T-helper 2 cell (primary cell): ENCODE measurements around the gene METTL14.

Experiments used
- DNase-seq, 5 experiments: peaks; one replicate each; pipeline versions ENCODE4 v3.0.0 to v3.0.0-alpha.2; 2012 to 2022

METTL14 gene

DNA sequence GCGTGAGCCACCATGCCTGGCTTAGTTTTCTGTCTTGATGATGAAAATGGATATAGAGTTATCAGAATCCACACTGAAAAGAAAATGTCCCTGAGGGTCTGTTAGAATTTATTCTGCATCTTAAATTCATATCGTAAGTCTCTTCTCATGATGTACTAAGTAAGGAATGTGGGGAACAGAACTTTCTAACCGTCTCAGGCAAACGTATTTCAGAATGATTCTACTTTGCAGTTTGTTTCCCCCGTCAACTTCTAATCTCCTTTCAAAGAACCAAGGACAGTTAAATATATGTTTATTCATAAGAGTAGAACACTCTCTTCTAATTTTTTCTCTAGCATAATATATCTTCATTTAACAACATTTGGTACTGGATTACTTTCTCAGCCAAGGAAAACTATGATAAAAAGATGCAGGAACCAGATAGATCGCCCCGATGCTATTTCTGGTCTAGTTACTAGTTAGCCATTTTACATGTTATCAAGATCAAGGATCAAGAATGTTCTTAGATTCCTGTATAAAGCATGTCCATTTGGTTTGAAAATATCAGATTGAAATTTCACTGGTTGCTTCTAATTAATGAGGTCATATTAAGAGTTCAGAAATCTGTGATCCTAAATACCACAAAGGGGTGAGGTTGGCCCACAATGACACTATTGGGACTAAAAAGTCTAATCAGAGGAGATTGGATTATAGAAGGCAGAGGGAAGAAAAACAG lies 49.5 kb downstream of the METTL14 start:
- no peak for DNase-seq

DNA sequence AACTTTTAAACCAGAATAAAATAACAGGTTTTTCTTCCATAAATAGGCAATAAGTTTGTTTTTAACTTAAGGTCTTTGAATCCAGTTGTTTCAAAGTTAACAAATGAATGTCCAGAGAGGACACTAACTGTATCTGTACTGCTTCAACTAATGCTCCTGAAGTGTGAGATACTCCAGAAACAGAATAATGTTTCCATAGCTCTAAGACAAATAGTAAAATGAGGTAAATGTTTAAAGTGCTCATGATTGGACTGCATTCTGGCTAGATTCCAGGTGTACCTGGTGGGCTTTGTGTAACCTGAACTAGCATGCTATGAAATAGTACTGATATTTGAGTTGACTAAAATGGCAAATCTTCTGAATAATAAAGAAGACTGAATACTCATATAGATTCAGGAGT lies 51.7 kb downstream of the METTL14 start:
- no peak for DNase-seq

DNA sequence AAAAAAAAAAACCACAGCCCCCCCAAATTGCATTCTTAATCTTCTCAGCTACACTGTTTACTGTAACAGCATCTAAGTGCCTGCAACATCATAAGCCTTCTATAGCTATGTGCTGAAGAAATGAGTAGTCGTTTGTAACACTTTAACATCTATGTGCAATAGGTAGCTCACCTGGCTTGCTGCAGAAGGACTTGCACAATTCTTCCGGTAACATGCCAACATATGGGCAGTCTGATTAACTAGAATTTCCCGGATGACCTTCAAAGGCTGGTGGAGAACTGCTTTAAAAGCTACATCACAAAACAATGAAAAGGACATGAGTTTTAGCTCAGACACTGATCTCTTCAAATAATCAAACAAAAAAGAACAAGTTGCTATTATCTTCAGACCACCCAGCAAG lies 52.9 kb downstream of the METTL14 start:
- DNase-seq = no peak

DNA sequence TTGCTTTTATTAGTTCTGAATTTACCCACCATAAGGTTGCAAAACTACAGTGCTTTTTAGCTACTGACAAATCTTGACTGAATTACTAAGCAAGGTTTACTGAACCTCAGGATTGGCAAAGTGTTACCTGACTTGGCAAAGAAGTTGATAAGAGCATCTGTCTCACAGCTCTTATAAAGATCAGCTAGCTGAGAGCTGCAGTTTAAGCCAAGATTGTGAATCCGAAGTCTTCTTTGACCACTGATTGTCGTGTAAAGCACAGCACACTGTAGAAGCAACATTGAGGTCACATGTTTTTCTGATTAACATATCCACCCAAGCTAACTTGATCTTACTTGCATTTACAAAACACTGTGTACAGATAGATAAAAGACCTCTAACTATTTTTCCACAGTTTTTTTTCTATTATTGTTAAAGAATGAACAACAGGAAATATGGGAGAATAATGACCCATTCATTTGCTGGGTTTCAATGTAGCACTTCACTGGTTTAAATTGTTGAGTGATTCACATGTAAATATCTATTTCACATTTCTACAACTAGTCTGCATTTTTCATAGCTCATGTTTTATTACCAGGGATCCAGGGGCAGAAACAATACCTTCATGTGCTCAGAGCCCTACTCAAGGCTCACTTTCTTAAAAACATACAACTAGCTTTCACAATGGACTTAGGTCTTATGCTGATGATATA lies 54.0 kb downstream of the METTL14 start:
- no peak for DNase-seq

DNA sequence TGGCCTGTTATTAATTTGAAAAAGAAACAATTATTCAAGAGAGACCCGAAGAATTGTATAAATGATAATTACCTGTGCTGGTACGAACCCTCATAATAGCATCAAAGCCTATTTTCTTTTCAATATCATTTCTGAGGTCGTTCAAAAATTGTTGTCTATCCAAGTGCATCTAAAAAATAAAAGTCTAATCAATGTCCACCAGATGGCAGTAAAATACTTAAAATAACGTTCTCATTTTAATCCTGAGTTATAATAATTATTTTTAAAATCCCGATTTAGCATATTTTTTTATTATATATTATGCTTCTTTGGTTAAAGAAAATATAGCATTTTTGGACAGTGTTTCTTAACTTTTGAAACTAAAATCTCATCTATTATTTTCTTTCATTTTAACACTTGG lies 55.7 kb downstream of the METTL14 start:
- DNase-seq = peak in 1 of 5 experiments; percentile 6

DNA sequence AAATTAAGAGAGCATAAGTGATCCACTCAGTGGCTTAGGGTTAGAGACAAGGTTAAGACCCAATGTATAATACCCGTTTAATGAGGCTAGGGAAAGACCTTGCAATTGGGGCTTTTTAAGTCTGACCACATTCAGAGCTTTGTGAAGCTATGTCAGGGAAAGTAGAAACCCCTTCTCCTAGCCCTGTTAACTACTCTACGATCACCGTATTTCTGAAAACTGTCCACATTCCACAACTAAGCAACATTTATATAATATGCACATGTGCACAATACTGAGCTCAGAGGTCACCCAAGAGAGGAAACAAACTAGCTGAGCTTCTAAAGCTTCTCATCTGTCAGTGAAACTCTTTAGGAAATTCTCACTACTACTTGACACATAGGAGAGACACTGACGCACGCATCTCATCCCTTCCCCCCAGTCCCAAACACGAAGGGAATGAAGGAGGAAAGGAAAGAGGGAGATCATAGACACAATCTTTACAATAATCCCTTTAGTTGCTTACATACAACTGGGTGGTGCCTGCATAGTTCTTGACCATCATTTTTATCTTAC lies 56.2 kb downstream of the METTL14 start:
- no peak for DNase-seq

DNA sequence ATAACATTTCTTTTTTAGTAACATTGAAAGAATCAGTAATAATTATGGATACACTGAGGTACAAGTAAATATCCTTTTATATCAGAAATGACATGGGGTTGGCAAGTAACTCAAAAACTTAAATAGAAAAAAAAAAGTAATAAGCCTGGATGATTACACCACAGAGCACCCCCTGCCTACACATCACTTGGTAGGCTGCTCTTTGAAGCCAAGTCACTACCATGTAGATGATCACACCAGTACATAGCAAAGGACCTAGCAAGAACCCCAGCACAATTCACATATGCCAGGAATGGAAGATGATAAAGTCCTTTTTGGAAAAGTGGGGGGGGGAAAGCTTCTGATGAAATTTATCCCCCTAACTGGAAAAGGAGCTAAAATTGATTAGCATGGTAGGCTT lies 56.9 kb downstream of the METTL14 start:
- DNase-seq = no peak

DNA sequence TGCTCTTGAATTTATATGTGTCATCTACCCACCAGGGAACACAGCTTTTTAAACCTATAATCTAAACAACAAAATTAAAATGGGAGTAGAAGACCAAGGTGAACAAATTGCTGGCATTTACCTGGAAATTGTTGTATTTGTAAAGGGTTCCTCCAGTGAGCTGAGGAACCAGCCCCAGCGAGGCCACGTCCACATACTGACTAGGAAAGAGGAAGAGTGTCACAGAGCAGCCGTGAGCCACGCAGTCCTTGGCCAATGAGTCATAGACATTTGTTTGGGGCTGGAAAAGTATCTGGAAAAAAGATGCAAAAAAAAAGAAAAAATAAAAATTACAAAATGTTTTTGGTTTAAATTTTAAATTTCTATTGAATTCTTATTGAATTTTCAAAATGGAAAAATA lies 58.7 kb downstream of the METTL14 start:
- no peak for DNase-seq

DNA sequence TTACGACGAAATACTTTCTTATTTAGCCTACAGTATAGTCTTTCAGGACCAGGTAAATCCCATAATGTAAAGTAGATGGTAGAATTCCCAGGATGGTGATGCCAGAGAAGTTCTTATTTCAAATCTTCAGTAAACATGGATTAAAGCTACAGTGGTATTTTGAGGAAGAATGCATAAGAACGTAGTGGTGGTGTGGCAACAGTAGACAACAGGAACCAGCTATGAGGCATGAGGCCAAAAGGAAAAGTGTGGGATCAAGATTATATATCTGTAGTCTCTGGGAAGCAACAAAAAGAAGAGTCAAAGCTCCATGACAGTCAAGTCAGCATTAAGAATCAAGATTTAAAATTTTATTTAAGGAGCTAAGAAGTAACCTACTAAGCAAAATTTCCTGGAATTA lies 60.2 kb downstream of the METTL14 start:
- no peak for DNase-seq

DNA sequence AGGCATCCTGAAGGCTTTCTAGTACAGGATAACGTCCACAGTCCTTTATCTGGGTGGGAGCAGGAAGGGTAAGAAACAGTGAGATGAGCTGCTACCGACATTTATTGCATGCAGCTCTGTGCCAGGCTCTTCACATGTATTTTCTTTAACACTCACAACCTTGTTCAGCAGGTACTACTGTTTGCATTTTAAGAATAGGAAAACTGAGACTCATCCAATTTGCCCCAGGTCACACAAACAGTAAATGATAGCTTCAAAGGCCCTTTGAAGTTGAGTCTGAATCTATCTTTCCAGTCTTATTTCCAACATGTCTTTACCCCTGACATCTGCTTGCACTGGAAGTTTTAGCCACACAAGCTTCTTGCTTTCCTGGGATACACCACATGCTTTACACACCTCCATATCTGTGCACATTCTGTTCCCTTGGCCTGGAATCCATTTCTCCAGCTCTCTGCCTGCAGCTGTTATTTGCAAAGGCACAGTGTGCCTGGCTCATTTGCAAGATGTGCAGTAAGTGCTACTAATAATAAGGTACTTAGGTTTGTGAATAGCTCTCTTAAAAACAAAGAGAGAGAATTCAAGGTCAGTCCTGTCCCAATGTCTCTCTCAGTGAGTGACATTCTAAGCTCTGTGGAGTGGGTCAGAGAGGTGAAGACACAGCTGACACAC lies 61.2 kb downstream of the METTL14 start:
- no peak for DNase-seq

DNA sequence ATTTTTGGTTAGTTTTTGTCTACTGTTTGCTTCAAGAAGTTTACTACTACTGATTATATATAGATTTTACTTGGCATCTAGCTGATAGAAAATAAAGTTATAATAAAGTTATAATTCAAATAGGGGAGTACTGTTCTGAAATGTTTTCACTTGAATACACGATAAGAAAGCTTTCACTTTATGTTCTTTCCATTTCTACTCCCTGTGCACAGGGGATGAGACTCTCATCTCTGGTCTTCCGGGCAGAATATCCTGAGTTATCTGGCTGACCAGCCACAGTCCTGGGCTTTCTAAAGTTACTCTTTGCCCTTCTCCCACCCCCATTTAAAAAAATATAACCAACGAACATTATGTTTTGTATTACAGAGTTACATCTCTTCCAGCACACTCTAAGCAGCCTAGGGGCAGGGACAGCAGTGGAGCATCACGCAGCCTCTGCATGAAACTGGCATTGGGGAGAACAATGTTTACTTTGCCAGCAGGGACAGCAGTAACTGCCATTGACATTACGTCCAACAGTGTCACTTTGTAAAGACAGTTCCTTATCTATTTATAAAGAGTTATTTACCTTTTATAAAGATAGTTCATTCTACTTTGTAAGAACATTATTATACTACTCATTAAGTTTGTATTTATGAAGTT lies 64.3 kb downstream of the METTL14 start:
- DNase-seq = no peak

DNA sequence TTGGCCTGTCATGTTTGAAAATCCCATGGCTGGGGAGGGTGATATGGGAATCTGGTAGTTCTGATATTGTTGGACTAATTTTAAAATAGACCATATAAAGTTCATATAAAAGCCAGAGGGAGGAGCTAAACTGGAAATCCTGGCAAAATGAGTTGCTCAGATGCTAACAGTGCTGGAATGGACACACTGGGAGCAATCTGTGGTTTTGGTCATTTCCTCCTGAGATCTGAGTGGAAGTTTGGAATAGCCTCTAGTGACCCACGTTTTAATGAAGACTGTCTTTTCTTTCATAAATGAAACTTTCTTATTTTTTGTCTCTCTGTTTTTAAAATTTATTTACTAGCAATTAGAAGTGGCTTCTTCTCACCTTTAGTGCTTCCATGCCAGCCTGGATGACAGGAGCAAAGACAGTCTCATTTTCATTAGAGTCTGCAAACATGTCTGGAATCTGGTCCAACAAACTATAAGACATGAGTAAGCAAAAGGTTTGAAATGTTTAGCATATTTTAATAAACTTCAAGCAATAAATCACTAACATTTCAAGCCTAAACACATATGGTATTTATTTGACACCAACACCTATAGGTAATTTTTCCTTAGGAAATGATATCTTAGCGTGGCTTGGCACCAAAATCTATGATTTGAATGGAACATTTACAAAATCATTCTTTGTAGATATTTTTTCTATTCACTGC lies 66.6 kb downstream of the METTL14 start:
- no peak for DNase-seq

DNA sequence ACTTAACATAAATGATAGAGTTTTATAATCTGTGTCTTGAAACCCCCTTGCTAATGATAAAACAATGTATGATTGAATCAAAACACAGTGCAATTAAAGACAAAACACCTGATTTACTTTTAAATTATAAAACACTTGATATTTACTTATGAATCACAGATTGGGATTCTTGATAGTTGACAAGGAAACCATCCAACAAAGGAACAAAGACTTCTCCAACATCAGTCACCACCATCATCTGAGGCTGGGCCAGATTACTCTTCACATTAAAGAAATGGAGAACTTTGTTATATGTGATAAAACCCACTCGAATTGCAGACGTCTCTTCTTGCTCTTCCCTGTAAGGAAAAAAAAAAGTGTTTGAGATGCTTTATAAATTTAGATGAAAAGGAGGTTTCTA lies 67.4 kb downstream of the METTL14 start:
- no peak for DNase-seq

DNA sequence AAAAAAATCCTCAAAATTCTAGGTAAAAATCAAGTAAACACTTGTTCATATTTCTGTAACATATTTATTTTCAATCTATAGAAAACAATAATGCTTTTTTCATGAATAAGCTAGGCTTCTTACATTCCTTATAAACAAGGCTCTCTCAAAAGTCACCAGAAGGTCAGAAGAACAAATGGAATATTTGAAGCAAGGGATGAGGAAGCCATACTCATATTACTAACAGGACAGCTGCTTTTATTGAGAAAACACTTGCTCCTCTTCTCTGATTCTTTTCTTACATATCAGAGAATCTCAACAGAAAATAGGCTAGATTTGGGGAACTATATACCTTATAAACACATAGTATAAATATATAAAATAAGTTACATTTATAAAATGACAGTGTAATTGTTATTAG lies 67.9 kb downstream of the METTL14 start:
- no peak for DNase-seq

DNA sequence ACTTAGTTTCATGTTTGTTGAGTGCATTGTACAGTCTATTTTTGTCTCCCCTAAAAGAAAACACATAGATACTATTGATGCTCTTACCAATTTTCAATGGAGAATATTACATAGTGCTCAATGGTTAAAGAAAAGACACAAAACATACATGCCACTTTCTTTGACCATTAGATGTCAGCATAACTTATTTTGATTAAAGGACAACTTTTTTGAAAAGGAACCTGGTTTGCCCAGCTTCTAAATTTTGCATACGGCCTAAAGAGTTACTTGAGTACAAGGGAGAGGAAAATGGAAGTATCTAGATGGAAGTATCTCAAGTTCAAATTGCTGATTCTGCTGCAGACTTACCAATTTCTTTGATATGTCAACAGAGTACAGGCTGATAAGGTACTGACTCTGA lies 68.5 kb downstream of the METTL14 start:
- DNase-seq = no peak

DNA sequence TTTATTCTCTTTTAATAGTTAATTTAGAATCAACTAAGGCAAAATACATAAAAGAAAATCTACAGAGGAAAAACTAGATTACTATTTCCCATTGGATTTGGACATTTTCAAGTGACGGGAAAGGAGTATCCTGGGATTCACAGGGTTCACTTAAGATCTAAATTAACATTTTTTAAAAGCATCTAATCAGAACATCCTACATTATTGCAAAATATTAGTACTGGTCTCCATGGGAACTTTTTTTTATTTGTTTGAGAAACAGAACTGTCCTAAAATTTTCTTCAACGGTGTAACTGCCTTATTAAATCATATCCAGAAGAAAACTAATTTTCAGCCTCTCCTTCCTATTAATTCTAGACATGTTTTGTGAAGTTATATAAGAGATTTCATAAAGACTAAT lies 69.7 kb downstream of the METTL14 start:
- DNase-seq = no peak

DNA sequence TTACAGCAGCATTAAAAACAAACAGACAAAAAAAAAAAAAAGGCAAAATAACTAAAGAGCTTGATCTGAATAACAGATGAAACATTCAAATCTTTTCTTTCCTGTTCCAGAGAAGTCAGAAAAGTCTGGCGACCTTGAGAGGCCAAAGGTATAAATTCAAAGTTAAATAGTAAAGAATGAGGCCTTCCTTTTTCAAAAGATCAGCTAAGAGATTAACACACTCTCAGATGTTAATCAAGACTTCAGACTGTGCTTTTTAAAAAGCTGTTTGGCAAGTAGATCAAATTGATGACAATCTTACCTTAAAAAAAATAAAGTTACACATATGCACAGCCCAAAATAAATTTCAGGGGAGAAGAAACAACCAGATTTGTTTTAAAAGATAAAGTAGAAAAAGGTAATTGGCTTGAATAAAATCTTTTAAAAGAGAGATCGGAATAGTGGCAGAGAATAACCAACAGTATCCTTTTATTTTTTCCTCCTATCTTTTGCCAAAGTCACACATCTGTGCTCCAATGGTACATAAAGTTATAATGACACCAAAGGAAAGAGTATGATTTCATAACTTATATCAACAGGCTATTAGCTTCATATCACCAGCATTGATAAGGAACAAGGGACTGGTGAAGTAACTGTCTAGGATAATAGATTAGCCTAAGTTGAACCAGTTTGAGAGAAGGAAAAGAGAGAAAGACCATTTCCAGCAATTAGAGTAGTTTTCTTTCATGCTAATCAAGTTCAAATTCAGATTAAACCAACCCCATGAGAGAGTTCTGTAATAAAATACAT lies 70.4 kb downstream of the METTL14 start:
- DNase-seq = peak in 1 of 5 experiments; percentile 17

DNA sequence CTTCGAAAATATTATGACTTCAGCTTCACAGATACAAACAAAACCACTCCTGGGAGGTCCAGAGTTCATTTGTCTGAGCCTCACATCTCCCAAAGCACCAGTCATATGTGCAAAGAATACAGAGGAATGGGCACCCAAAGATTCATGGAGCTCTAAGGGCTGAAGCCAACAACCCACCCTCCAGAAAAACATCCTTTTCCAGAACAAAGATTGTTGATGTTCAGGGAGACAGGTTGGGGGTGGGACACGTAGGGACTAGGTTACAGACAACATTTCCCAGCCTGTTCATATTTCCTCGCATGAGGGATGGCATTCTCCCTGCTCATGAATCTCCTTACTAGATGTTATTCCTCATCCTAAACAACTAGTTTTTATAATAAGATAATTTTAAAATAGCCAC lies 71.2 kb downstream of the METTL14 start:
- no peak for DNase-seq

DNA sequence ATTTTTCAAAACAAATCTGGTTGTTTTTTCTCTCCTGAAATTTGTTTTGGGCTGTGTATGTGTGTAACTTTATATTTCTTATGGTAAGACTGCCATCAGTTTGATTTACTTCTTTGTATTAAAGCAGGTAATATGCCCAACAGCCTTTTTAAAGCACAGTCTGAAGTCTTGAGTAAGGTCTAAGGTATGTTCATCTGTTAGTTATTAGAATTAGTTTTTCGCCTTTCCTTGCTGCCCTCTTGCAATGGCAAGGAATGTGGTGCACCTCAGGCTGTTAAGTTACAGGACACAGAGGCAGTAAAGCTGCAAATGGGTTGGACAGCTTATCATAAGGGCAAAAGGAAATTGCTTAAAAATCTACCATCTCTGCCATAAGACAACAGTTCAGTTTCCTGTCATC lies 71.8 kb downstream of the METTL14 start:
- no peak for DNase-seq

DNA sequence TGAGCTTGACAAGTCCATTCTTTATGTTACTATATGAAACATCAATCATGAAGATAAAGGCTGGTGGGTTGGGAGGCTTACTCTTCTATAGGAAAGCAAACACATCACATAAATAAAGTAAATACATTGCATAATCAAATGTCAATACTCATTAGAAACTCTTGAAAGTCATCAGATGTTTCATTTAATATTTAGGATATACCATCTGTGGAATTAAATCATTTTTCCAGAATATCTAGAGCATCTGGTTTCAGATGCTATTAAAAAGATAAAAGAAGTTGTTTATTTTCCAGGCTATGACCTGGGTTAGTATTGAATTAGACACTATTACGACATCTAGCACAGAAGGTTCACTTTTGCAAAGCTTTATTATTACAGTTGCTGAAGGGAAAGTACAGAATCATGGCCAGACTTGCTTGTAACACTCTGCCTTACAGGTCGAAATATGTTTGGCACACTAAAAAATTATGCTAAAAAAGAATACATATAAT lies 72.6 kb downstream of the METTL14 start:
- DNase-seq = no peak

DNA sequence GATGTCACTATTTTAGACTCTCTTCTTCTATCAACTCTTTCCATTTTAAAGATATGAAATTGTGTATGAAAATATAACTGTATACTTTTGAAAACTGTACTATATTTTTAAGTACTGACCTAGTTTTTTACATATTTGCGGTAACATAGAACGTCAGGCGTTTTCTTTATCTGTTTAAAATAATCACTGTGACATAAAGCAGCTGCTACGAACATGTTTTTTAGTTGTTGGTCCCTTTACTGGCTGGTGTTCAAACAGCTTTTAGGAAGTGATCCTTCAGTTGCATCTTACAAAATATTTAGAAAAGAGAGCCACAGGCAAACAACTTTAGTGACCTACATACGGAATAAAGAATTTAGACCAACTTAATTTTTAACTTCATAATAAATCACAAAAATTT lies 73.1 kb downstream of the METTL14 start:
- no peak for DNase-seq

DNA sequence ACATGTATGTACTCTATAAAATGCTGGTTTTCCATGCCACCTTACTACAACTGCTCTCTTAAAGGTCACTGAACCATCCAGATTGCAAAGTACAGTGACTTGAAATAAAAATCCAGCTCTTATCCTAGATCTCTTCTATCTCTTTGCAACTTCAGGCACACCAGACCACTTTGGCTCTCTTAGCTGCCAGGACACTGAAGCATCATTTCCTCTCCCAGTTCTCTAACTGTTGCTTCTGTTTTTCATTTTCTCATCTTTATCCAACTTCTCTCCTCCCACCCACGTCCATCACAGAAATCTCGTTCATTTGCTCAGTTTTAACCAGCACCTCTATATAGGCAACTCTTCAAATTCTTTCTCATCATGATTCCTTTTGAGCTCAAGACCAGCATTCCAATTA lies 74.3 kb downstream of the METTL14 start:
- DNase-seq = no peak
